HFFc6 (cell line): Measurements from ENCODE around the gene SHC2. TPM values are rescaled to one million over a fixed set of nuclear protein-coding genes. Genes with fewer than 3 reads are reported as not detected.

Experiments used
- DNase-seq: peaks from one replicate; pipeline ENCODE4 v3.0.0-alpha.2; 2018
- H3K27ac Mint-ChIP-seq: 2 replicates; pipeline ENCODE4 v1.8.0; 2020; ENCODE audit warnings: mild to moderate bottlenecking, mixed read lengths
- H3K27me3 Mint-ChIP-seq: 2 replicates; pipeline ENCODE4 v1.8.0; 2021; ENCODE audit warnings: mild to moderate bottlenecking, moderate library complexity, mixed read lengths; ENCODE audit not compliant: insufficient read depth
- H3K36me3 Mint-ChIP-seq: 2 replicates; pipeline ENCODE4 v1.8.0; 2021; ENCODE audit warnings: low read depth, mixed read lengths
- H3K4me1 Mint-ChIP-seq: 2 replicates; pipeline ENCODE4 v1.8.0; 2020; ENCODE audit warnings: low read depth, mixed read lengths
- H3K4me3 Mint-ChIP-seq: 2 replicates; pipeline ENCODE4 v1.8.0; 2020; ENCODE audit warnings: mild to moderate bottlenecking, moderate library complexity, mixed read lengths
- H3K9me3 Mint-ChIP-seq: 2 replicates; pipeline ENCODE4 v1.8.0; 2020; ENCODE audit warnings: mild to moderate bottlenecking, mixed read lengths
- total RNA-seq, 6 experiments: library from RNA; stranded (reverse); fragmentation: NEBNext Ultra II Directional; extraction: Animal tissue kit (Norgen Biotek cat#: 25700); gene quantifications; 2 replicates in 1 of 6; 3 replicates in 5 of 6; pipeline ENCODE4 v1.2.3, GENCODE V29; 2021
- TF ChIP-seq, protein P1 (sequence below): fragments of 200-600 bp; sonication (generic); IDR thresholded peaks from 2 replicates; pipeline ENCODE4 v1.5.0; 2021; ENCODE audit warnings: antibody characterized with exemption, mild to moderate bottlenecking

The SHC2 gene
- total RNA-seq, 6 experiments from 2014 or later = not detected

DNA sequence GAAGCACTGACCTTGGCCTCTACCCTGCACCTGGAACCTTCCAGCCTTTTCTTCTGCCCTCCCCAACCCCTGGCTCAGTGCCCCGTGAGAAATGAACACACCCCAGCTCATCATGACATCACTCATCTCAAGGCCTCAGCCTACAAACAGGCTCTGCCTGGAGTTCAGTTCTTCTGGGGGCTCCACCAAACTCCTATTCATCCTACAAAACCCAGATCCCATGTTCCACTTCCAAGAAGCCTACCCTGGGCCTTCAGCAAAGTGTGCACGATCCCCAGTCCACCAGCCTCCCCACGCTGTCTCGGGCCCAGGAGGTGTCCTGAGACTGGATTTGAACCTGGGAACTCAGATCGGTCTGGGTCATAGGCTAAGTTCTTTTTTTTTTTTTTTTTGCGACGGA is 9.0 kb upstream of the SHC2 start:
- Mint-ChIP-seq H3K36me3 (no peaks in the 10 kb centered on the region), H3K4me3 (no peak overlapping the region), H3K4me1 (peaks cover 6% of the 10 kb centered on the region), H3K27me3 (peaks cover 3% of the 10 kb centered on the region), H3K27ac (no peak overlapping the region), H3K9me3 (peaks cover under 1% of the 10 kb centered on the region)
- no peak for DNase-seq
- TF ChIP-seq, protein P1, sequence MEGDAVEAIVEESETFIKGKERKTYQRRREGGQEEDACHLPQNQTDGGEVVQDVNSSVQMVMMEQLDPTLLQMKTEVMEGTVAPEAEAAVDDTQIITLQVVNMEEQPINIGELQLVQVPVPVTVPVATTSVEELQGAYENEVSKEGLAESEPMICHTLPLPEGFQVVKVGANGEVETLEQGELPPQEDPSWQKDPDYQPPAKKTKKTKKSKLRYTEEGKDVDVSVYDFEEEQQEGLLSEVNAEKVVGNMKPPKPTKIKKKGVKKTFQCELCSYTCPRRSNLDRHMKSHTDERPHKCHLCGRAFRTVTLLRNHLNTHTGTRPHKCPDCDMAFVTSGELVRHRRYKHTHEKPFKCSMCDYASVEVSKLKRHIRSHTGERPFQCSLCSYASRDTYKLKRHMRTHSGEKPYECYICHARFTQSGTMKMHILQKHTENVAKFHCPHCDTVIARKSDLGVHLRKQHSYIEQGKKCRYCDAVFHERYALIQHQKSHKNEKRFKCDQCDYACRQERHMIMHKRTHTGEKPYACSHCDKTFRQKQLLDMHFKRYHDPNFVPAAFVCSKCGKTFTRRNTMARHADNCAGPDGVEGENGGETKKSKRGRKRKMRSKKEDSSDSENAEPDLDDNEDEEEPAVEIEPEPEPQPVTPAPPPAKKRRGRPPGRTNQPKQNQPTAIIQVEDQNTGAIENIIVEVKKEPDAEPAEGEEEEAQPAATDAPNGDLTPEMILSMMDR = no peak

DNA sequence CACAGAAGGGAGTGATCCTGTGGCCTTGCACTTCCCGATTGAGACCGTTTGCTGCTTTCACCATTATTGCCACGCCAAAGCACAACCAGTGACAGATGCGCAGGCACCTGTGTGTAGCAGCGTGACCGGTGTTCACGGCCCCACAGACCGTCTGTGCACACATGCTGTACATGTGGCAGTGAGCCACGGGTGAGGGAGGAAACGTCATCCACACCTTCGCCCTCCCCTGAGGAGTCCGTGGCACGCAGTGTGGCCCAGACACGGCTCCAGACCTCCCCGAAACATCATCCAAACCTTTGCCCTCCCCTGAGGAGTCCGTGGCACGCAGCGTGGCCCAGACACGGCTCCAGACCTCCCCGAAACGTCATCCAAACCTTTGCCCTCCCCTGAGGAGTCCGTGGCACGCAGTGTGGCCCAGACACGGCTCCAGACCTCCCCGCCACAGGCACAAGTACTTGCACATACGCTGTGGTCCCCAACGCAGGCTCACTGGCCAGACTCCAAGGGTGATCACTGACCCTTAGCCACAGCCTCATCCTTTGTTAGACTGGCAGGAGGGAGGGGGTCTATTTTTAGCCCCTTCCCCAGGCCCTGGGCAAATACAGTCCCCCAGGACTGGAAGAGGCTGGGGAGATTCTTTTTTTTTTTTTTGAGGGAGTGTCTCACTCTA is 7.9 kb upstream of the SHC2 start:
- no peak for DNase-seq
- H3K36me3 Mint-ChIP-seq = no peaks in the 10 kb centered on the region
- peaks cover 6% of the 10 kb centered on the region for H3K4me1 Mint-ChIP-seq
- no peak overlapping the region for H3K27ac Mint-ChIP-seq
- TF ChIP-seq, protein P1 = no peak
- H3K4me3 Mint-ChIP-seq = no peak overlapping the region
- H3K9me3 Mint-ChIP-seq = peaks cover 5% of the 10 kb centered on the region
- H3K27me3 Mint-ChIP-seq = peaks cover 3% of the 10 kb centered on the region

DNA sequence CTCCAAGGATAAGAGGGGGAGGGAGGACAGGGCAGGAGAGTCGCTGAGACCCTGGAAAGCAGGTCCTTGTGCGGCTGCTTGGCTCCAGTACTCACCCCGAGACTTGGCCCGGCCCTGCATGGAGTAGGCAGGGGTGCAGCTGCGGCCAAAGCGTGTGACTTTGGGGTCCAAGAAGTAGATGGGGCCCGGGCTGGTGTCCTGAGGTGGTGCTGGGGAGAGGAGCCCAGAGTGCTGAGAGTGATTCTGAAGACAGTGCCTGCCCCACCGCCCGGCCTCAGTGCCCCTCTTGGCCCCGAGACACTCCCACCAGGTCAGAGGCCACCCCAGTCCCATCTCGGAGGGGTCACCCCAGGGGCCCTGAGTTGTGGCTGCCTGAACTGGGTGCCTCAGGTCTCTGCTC is 6.7 kb upstream of the SHC2 start:
- Mint-ChIP-seq H3K9me3 (peaks cover 5% of the 10 kb centered on the region), H3K4me1 (peaks cover 3% of the 10 kb centered on the region), H3K27me3 (peaks cover 7% of the 10 kb centered on the region), H3K4me3 (no peak overlapping the region), H3K27ac (no peak overlapping the region), H3K36me3 (no peaks in the 10 kb centered on the region)
- no peak for DNase-seq
- TF ChIP-seq, protein P1 = no peak

DNA sequence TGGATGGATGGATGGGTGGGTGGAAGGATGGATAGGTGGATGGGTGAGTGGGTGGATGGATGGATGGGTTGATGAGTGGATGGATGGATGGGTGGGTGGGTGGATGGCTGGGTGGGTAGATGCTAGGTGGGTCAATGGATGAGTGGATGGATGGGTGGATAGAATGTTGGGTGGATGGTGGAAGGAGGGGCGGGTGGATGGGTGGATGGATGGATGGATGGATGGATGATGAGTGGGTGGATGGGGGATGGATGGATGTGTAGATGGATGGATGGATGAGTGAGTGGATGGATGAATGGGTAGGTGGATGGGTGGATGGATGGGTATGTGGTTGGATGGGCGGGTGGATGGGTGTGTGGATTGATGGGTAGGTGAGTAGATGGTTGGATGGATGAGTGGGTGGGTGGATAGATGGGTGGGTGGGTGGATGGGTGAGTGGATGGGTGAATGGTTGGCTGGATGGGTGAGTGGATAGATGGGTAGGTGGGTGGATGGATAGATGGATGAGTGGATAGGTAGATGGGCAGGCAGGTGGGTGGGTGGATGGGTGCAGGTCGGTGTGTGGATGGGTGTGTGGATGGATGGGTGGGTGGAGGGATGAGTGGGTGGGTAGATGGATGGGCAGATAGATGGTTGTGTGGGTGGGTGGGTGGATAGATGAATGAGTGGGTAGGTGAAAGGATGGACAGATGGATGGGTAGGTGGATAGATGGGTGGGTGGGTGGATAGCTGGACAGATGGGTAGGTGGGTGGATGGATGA is 4.4 kb upstream of the SHC2 start:
- TF ChIP-seq, protein P1 = no peak
- Mint-ChIP-seq H3K36me3 (no peaks in the 10 kb centered on the region), H3K27me3 (peaks cover 13% of the 10 kb centered on the region), H3K27ac (no peak overlapping the region), H3K9me3 (peaks cover 5% of the 10 kb centered on the region), H3K4me3 (no peak overlapping the region), H3K4me1 (no peaks in the 10 kb centered on the region)
- DNase-seq = no peak

DNA sequence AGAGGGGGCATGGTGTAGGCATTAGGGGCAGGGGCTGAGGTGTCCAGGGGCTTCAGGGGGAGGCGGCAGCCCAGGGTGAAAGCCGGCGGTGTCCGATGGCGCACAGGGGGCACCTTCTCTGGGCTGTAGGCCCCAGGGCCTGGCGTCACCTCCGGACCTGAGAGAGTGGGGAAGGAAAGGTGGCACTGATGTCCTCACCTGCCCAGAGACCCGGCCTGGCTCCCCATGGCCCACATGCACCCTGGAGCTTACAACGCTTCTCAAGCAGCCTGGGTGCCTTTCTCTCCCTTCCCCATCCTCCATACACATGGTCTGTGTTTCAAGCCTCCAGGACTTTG is 3.3 kb upstream of the SHC2 start:
- Mint-ChIP-seq H3K27me3 (peaks cover 19% of the 10 kb centered on the region), H3K9me3 (peaks cover 5% of the 10 kb centered on the region), H3K36me3 (no peaks in the 10 kb centered on the region), H3K27ac (no peak overlapping the region), H3K4me1 (no peaks in the 10 kb centered on the region), H3K4me3 (no peak overlapping the region)
- no peak for DNase-seq
- TF ChIP-seq, protein P1 = no peak
